Parathyroid adenoma (tissue), 2 donors: ENCODE data around the gene PCSK2.

Source experiments
- H2AFZ ChIP-seq: fragments of 300-600 bp; sonication (generic); one replicate; pipeline ENCODE4 v1.7.0; 2017; ENCODE audit warnings: antibody characterized with exemption, mild to moderate bottlenecking
- H3K27ac ChIP-seq: fragments of 300-600 bp; sonication (generic); one replicate; pipeline ENCODE4 v1.7.0; 2017
- H3K27me3 ChIP-seq: fragments of 300-600 bp; sonication (generic); one replicate; pipeline ENCODE4 v1.7.0; 2017; ENCODE audit warnings: low read length; ENCODE audit not compliant: control insufficient read depth, insufficient read depth
- H3K36me3 ChIP-seq: fragments of 300-600 bp; sonication (generic); one replicate; pipeline ENCODE4 v1.7.0; 2017; ENCODE audit warnings: low read length; ENCODE audit not compliant: control insufficient read depth, insufficient read depth
- H3K4me1 ChIP-seq: fragments of 300-600 bp; sonication (generic); one replicate; pipeline ENCODE4 v1.7.0; 2017; ENCODE audit warnings: control low read depth
- H3K4me2 ChIP-seq: fragments of 300-600 bp; sonication (generic); one replicate; pipeline ENCODE4 v1.7.0; 2017; ENCODE audit warnings: low read length
- H3K4me3 ChIP-seq: fragments of 300-600 bp; sonication (generic); one replicate; pipeline ENCODE4 v1.7.0; 2017; ENCODE audit warnings: low read depth, low read length
- H3K79me2 ChIP-seq: fragments of 300-600 bp; sonication (generic); one replicate; pipeline ENCODE4 v1.7.0; 2017; ENCODE audit warnings: control low read depth
- H3K9ac ChIP-seq: fragments of 300-600 bp; sonication (generic); one replicate; pipeline ENCODE4 v1.7.0; 2017; ENCODE audit warnings: mild to moderate bottlenecking
- H3K9me3 ChIP-seq: fragments of 300-600 bp; sonication (generic); one replicate; pipeline ENCODE4 v1.7.0; 2017; ENCODE audit warnings: low read length; ENCODE audit not compliant: control insufficient read depth
- TF ChIP-seq, protein P1 (sequence below): fragments of 300-600 bp; sonication (generic); IDR thresholded peaks from one replicate; pipeline ENCODE4 v1.7.0; 2017; ENCODE audit warnings: antibody characterized with exemption, mild to moderate bottlenecking
- donor health status: primary hyperparathyroidism.

The PCSK2 gene

DNA sequence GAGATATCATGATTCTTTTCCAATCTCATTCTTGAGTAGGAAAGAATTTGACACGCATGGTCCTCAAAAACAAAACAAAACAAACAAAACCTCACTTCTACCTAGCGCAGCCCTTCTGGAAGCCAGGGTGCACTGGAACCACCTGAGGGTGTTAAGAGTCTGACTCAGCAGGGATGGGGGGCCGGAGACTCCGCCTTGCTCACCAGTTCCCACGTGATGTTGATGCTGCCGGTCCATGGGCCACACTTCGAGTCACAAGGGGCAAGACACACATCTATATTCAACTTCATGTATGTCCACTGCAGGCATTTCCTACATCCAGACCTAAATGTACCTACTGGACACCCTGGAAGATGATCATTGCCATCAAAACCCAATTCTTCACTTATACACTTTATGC, 274.0 kb downstream of the PCSK2 start:
- TF ChIP-seq, protein P1, sequence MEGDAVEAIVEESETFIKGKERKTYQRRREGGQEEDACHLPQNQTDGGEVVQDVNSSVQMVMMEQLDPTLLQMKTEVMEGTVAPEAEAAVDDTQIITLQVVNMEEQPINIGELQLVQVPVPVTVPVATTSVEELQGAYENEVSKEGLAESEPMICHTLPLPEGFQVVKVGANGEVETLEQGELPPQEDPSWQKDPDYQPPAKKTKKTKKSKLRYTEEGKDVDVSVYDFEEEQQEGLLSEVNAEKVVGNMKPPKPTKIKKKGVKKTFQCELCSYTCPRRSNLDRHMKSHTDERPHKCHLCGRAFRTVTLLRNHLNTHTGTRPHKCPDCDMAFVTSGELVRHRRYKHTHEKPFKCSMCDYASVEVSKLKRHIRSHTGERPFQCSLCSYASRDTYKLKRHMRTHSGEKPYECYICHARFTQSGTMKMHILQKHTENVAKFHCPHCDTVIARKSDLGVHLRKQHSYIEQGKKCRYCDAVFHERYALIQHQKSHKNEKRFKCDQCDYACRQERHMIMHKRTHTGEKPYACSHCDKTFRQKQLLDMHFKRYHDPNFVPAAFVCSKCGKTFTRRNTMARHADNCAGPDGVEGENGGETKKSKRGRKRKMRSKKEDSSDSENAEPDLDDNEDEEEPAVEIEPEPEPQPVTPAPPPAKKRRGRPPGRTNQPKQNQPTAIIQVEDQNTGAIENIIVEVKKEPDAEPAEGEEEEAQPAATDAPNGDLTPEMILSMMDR = no peak
- Histone ChIP-seq H2AFZ (no peak overlapping the region), H3K27me3 (no peaks in the 10 kb centered on the region), H3K4me2 (no peak overlapping the region), H3K4me1 (peaks cover 9% of the 10 kb centered on the region), H3K79me2 (no peaks in the 10 kb centered on the region), H3K9ac (no peak overlapping the region), H3K36me3 (no peaks in the 10 kb centered on the region), H3K4me3 (no peak overlapping the region), H3K9me3 (no peaks in the 10 kb centered on the region), H3K27ac (no peak overlapping the region)

DNA sequence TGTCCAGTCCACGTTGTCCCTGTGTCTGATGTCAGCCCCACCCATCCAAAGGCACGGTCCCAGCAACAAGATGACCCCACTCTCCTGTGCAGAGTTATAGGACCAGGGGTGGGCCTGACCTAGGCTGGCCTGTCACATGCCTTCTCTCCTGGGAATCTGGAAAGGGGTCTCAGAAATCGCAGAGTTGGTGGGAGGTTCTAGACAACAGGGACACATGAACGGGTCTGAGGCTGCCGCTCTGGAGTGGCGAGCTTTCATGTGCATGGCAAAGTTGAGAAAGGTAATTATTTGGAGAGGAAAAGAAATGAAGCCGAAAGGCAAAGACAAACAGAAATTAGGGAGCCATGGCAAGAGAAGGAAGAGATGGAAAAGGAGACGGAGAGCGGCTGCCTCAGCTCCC, 274.9 kb downstream of the PCSK2 start:
- Histone ChIP-seq H3K9ac (no peak overlapping the region), H3K27me3 (no peaks in the 10 kb centered on the region), H3K4me1 (peaks cover 9% of the 10 kb centered on the region), H3K36me3 (no peaks in the 10 kb centered on the region), H3K27ac (no peak overlapping the region), H3K4me2 (no peak overlapping the region), H3K4me3 (no peak overlapping the region), H3K79me2 (no peaks in the 10 kb centered on the region), H3K9me3 (no peaks in the 10 kb centered on the region), H2AFZ (no peak overlapping the region)
- TF ChIP-seq, protein P1 = no peak

DNA sequence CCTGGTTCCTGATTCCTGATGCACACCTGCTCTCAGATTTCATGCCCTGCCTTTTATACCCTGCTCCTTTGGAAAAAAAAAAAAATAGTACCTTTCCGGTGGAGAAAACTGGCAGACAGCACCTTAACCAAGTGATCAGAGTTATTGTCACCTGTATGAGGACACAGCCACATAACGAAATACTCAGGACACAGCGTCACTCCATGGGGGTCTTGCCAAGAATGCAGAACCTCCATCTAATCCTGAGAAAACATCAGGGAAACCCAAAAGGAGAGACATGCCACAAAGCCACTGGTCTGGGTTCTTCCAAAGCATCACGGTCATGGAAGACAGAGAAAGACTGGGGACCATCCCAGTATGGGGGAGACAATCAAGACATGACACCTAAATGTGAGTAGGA, 275.3 kb downstream of the PCSK2 start:
- no peak overlapping the region for H2AFZ ChIP-seq
- H3K27me3 ChIP-seq = no peaks in the 10 kb centered on the region
- H3K9ac ChIP-seq = no peak overlapping the region
- H3K4me3 ChIP-seq = no peak overlapping the region
- no peak overlapping the region for H3K4me2 ChIP-seq
- no peaks in the 10 kb centered on the region for H3K79me2 ChIP-seq
- peaks cover 9% of the 10 kb centered on the region for H3K4me1 ChIP-seq
- H3K27ac ChIP-seq = no peak overlapping the region
- H3K36me3 ChIP-seq = no peaks in the 10 kb centered on the region
- H3K9me3 ChIP-seq = no peaks in the 10 kb centered on the region
- TF ChIP-seq, protein P1 = no peak

DNA sequence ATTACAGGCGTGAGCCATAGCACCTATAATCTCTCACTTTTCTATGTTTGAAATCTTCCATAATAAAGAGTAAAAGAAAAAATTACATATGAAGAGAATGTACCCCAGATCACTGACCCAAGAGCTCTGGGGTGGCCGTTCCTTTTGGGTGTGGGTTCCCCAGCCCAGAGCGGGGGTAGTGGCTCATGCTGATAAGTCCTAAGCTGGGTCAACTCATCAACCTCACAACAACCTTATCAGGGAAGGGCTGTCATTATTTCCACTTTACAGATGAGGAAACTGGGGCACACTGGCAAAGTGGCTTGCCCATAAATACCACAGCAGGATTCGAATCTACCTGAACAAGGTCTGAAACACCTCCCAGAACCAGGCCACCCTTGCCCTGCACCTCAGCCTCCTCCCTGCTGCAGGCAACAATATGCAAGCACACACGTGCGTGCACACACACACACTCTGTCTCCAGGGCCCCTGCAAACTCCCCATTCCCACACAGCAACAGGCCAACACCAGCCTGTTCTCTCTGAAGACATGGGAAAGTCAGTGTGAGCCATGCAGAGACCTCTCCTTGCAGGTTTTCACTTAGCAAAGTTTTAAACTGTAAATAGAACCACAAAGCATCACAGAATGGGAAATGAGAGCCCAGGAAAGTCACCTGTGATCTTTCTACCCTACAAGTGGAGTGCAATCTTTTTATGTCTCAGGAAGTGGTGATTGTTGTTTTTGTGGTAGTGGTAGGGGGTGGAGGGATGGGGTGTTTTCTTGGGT, 276.6 kb downstream of the PCSK2 start:
- TF ChIP-seq, protein P1 = no peak
- Histone ChIP-seq H3K27ac (no peak overlapping the region), H3K4me1 (peaks cover 9% of the 10 kb centered on the region), H3K79me2 (no peaks in the 10 kb centered on the region), H3K36me3 (no peaks in the 10 kb centered on the region), H3K9me3 (no peaks in the 10 kb centered on the region), H3K4me2 (no peak overlapping the region), H3K4me3 (no peak overlapping the region), H3K27me3 (no peaks in the 10 kb centered on the region), H2AFZ (no peak overlapping the region), H3K9ac (no peak overlapping the region)
